Loucy (cell line): Measurements from ENCODE around the gene OSR1.
A peak's percentile ranks its signal among the peaks of the same experiment; 100 is the strongest.

Source experiments
- CTCF ChIP-seq: fragments of 200-600 bp; sonication (generic); conservative IDR thresholded peaks from 2 replicates; pipeline ENCODE4 v1.5.1; 2014; ENCODE audit warnings: mild to moderate bottlenecking, antibody characterized with exemption, low read length
- EZH2phosphoT487 ChIP-seq: fragments of 200-600 bp; IDR thresholded peaks from 2 replicates; pipeline ENCODE4 v1.6.1; 2018; ENCODE audit warnings: antibody characterized with exemption, mild to moderate bottlenecking, moderate library complexity, borderline replicate concordance

- TF ChIP-seq CTCF, result 0 out of 2 replicates have a peak, but pooled peaks have one; percentile 23
- no peak for TF ChIP-seq EZH2phosphoT487
Observed at GRCh38 chr2:19377717-19378116, 19.3 kb upstream of the OSR1 start.
